HEK293 (cell line): ENCODE measurements around the gene ELK4.
A peak's percentile ranks its signal among the peaks of the same experiment; 100 is the strongest.

ENCODE experiments used
- EGR2 ChIP-seq: fragments of 450-650 bp; formaldehyde crosslinking; IDR thresholded peaks from 2 replicates; pipeline ENCODE4 v1.5.1; 2016; ENCODE audit warnings: low read depth, missing biosample characterization, missing genetic modification characterization
- GLIS2 ChIP-seq: fragments of 450-650 bp; formaldehyde crosslinking; IDR thresholded peaks from 2 replicates; pipeline ENCODE4 v1.5.1; 2016; ENCODE audit warnings: missing biosample characterization, missing genetic modification characterization
- HOXC10 ChIP-seq: sonication (generic); formaldehyde crosslinking; IDR thresholded peaks from 2 replicates; pipeline ENCODE4 v1.8.1; 2023; ENCODE audit warnings: mild to moderate bottlenecking, missing genetic modification reagents
- KLF10 ChIP-seq: fragments of 450-650 bp; IDR thresholded peaks from 2 replicates; pipeline ENCODE4 v1.5.1; 2018; ENCODE audit warnings: missing biosample characterization, mild to moderate bottlenecking, missing genetic modification characterization
- KLF7 ChIP-seq: fragments of 450-650 bp; formaldehyde crosslinking; IDR thresholded peaks from 2 replicates; pipeline ENCODE4 v1.5.1; 2016; ENCODE audit warnings: missing biosample characterization, missing genetic modification characterization, borderline replicate concordance
- OSR2 ChIP-seq: fragments of 450-650 bp; formaldehyde crosslinking; IDR thresholded peaks from 2 replicates; pipeline ENCODE4 v1.5.1; 2016; ENCODE audit warnings: missing biosample characterization, missing genetic modification characterization
- OVOL3 ChIP-seq: fragments of 450-650 bp; formaldehyde crosslinking; IDR thresholded peaks from 2 replicates; pipeline ENCODE4 v1.5.1; 2016; ENCODE audit warnings: missing biosample characterization, missing genetic modification characterization
- REPIN1 ChIP-seq: fragments of 450-650 bp; formaldehyde crosslinking; IDR thresholded peaks from 2 replicates; pipeline ENCODE4 v1.5.1; 2017; ENCODE audit warnings: missing biosample characterization, missing genetic modification characterization, low read depth
- SETDB1 ChIP-seq: IDR thresholded peaks from one replicate; pipeline ENCODE4 v1.6.1; 2017; ENCODE audit warnings: mild to moderate bottlenecking, low read length, moderate library complexity, mixed read lengths; ENCODE audit not compliant: insufficient read length
- SP2 ChIP-seq: fragments of 450-650 bp; formaldehyde crosslinking; IDR thresholded peaks from 2 replicates; pipeline ENCODE4 v1.5.1; 2016; ENCODE audit warnings: missing biosample characterization, missing genetic modification characterization
- ZBTB20 ChIP-seq: fragments of 450-650 bp; formaldehyde crosslinking; IDR thresholded peaks from 2 replicates; pipeline ENCODE4 v1.5.1; 2016; ENCODE audit warnings: missing biosample characterization, missing genetic modification characterization
- ZFHX2 ChIP-seq: fragments of 450-650 bp; formaldehyde crosslinking; conservative IDR thresholded peaks from 2 replicates; pipeline ENCODE4 v1.5.1; 2016; ENCODE audit warnings: missing biosample characterization, missing genetic modification characterization
- ZIC2 ChIP-seq: fragments of 450-650 bp; formaldehyde crosslinking; IDR thresholded peaks from 2 replicates; pipeline ENCODE4 v1.5.1; 2016; ENCODE audit warnings: missing biosample characterization, missing genetic modification characterization
- ZNF174 ChIP-seq: fragments of 450-650 bp; formaldehyde crosslinking; IDR thresholded peaks from 2 replicates; pipeline ENCODE4 v1.5.0; 2017; ENCODE audit warnings: missing biosample characterization, mild to moderate bottlenecking, missing genetic modification characterization
- ZNF211 ChIP-seq: fragments of 450-650 bp; formaldehyde crosslinking; IDR thresholded peaks from 2 replicates; pipeline ENCODE4 v1.5.1; 2016; ENCODE audit warnings: low read depth, missing biosample characterization, missing genetic modification characterization
- ZNF221 ChIP-seq: fragments of 450-650 bp; formaldehyde crosslinking; IDR thresholded peaks from 2 replicates; pipeline ENCODE4 v1.5.1; 2017; ENCODE audit warnings: missing biosample characterization, missing genetic modification characterization, borderline replicate concordance
- ZNF239 ChIP-seq: fragments of 450-650 bp; formaldehyde crosslinking; IDR thresholded peaks from 2 replicates; pipeline ENCODE4 v1.5.1; 2016; ENCODE audit warnings: missing biosample characterization, missing genetic modification characterization
- ZNF311 ChIP-seq: fragments of 450-650 bp; formaldehyde crosslinking; IDR thresholded peaks from 2 replicates; pipeline ENCODE4 v1.5.1; 2017; ENCODE audit warnings: missing biosample characterization, missing genetic modification characterization, borderline replicate concordance
- ZNF350 ChIP-seq: fragments of 450-650 bp; formaldehyde crosslinking; IDR thresholded peaks from 2 replicates; pipeline ENCODE4 v1.5.0; 2017; ENCODE audit warnings: missing biosample characterization, mild to moderate bottlenecking, missing genetic modification characterization
- ZNF37A ChIP-seq: fragments of 450-650 bp; IDR thresholded peaks from 2 replicates; pipeline ENCODE4 v1.5.1; 2018; ENCODE audit warnings: missing biosample characterization, missing genetic modification characterization
- ZNF473 ChIP-seq: fragments of 450-650 bp; formaldehyde crosslinking; IDR thresholded peaks from 2 replicates; pipeline ENCODE4 v1.5.1; 2017; ENCODE audit warnings: missing biosample characterization, missing genetic modification characterization
- ZNF514 ChIP-seq: fragments of 450-650 bp; formaldehyde crosslinking; IDR thresholded peaks from 2 replicates; pipeline ENCODE4 v1.5.1; 2016; ENCODE audit warnings: missing biosample characterization, missing genetic modification characterization
- ZNF544 ChIP-seq: fragments of 450-650 bp; formaldehyde crosslinking; IDR thresholded peaks from 2 replicates; pipeline ENCODE4 v1.5.0; 2017; ENCODE audit warnings: missing biosample characterization, missing genetic modification characterization
- ZNF561 ChIP-seq: fragments of 450-650 bp; IDR thresholded peaks from 2 replicates; pipeline ENCODE4 v1.5.1; 2018; ENCODE audit warnings: missing biosample characterization, missing genetic modification characterization, borderline replicate concordance
- ZNF600 ChIP-seq: fragments of 450-650 bp; formaldehyde crosslinking; IDR thresholded peaks from 2 replicates; pipeline ENCODE4 v1.5.1; 2016; ENCODE audit warnings: missing biosample characterization, missing genetic modification characterization
- ZNF623 ChIP-seq: fragments of 450-650 bp; formaldehyde crosslinking; IDR thresholded peaks from 2 replicates; pipeline ENCODE4 v1.5.1; 2016; ENCODE audit warnings: missing biosample characterization, missing genetic modification characterization
- ZNF624 ChIP-seq: fragments of 450-650 bp; formaldehyde crosslinking; IDR thresholded peaks from 2 replicates; pipeline ENCODE4 v1.5.1; 2017; ENCODE audit warnings: missing biosample characterization, missing genetic modification characterization
- ZNF664 ChIP-seq: fragments of 450-650 bp; formaldehyde crosslinking; IDR thresholded peaks from 2 replicates; pipeline ENCODE4 v1.5.1; 2016; ENCODE audit warnings: missing biosample characterization, missing genetic modification characterization
- ZNF707 ChIP-seq: fragments of 450-650 bp; formaldehyde crosslinking; IDR thresholded peaks from 2 replicates; pipeline ENCODE4 v1.5.1; 2016; ENCODE audit warnings: missing biosample characterization, missing genetic modification characterization
- ZNF747 ChIP-seq: fragments of 450-650 bp; formaldehyde crosslinking; IDR thresholded peaks from 2 replicates; pipeline ENCODE4 v1.5.1; 2016; ENCODE audit warnings: missing biosample characterization, missing genetic modification characterization
- ZNF776 ChIP-seq: fragments of 450-650 bp; formaldehyde crosslinking; IDR thresholded peaks from 2 replicates; pipeline ENCODE4 v1.5.0; 2017; ENCODE audit warnings: missing biosample characterization, missing genetic modification characterization, borderline replicate concordance
- ZSCAN30 ChIP-seq: fragments of 450-650 bp; IDR thresholded peaks from 2 replicates; pipeline ENCODE4 v1.5.1; 2018; ENCODE audit warnings: missing biosample characterization, mild to moderate bottlenecking, missing genetic modification characterization, moderate library complexity
- TF ChIP-seq, protein P1 (sequence below): fragments of 450-650 bp; formaldehyde crosslinking; IDR thresholded peaks from 2 replicates; pipeline ENCODE4 v1.5.1; 2016; ENCODE audit warnings: missing biosample characterization, missing genetic modification characterization
- TF ChIP-seq, protein P2 (sequence below): fragments of 450-650 bp; formaldehyde crosslinking; IDR thresholded peaks from 2 replicates; pipeline ENCODE4 v1.5.1; 2016; ENCODE audit warnings: missing biosample characterization, missing genetic modification characterization
- TF ChIP-seq, protein P3 (sequence below): fragments of 450-650 bp; formaldehyde crosslinking; IDR thresholded peaks from 2 replicates; pipeline ENCODE4 v1.5.1; 2017; ENCODE audit warnings: missing biosample characterization, missing genetic modification characterization
- TF ChIP-seq, protein P4 (sequence below): fragments of 450-650 bp; formaldehyde crosslinking; IDR thresholded peaks from 2 replicates; pipeline ENCODE4; 2016; ENCODE audit warnings: missing biosample characterization, missing genetic modification characterization
- TF ChIP-seq, protein P5 (sequence below): fragments of 450-650 bp; formaldehyde crosslinking; IDR thresholded peaks from 2 replicates; pipeline ENCODE4 v1.5.1; 2016; ENCODE audit warnings: missing biosample characterization, missing genetic modification characterization

Gene ELK4

DNA sequence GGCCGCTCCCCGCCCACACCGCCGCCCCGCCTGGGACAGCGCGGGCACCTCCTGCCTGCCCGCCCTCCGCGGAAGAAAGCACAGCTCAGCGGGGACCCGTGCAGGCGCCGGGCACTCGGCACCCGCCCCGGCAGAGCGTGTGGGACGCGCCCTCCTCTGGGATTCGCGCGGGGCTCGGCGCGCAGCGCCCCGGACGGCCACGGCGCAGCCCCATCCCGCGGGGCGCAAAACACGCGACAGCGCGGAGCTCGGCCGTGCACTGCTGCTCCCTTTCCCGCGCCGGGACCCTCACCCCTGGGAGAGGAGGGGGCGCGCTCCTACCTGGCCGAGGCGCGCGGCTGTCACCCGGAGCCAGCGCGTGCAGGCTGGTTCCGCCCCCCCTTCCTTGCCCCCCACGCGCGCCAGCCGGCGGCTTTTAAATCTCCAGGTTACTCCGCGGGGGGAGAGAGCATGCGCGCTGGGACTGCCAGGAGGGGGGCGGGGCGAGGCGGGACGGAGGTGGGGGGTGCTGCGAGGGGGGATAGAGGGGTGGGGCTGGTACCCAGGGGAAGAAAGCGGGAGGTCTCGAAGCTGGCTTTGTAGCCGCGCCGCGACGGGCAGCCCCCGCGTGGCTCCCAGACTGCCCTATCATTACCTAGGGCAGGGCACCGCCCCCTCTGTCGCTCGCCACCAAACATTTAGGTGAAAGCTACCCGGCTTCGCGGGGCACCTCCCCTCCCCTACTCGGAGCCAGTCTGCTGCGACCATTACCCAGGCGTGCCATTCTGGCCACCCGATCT, 48.5 kb upstream of the ELK4 start, which contains the start of gene SLC45A3 (continued):
- TF ChIP-seq, protein P1, sequence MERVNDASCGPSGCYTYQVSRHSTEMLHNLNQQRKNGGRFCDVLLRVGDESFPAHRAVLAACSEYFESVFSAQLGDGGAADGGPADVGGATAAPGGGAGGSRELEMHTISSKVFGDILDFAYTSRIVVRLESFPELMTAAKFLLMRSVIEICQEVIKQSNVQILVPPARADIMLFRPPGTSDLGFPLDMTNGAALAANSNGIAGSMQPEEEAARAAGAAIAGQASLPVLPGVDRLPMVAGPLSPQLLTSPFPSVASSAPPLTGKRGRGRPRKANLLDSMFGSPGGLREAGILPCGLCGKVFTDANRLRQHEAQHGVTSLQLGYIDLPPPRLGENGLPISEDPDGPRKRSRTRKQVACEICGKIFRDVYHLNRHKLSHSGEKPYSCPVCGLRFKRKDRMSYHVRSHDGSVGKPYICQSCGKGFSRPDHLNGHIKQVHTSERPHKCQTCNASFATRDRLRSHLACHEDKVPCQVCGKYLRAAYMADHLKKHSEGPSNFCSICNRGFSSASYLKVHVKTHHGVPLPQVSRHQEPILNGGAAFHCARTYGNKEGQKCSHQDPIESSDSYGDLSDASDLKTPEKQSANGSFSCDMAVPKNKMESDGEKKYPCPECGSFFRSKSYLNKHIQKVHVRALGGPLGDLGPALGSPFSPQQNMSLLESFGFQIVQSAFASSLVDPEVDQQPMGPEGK (tag by site-specific recombination) = peak; percentile 62
- TF ChIP-seq HOXC10 (CRISPR knock-in tag) (no peak), GLIS2 (peak; percentile 78), KLF10 (tag by site-specific recombination) (no peak), ZSCAN30 (tag by site-specific recombination) (peak; percentile 64), ZNF37A (no peak), ZNF624 (no peak), OSR2 (tag by site-specific recombination) (no peak), REPIN1 (no peak), ZNF776 (tag by site-specific recombination) (no peak), ZNF473 (tag by site-specific recombination) (no peak), SETDB1 (no peak), KLF7 (tag by site-specific recombination) (no peak), ZNF623 (tag by site-specific recombination) (no peak), ZNF211 (tag by site-specific recombination) (no peak), ZFHX2 (peak; percentile 83), ZNF707 (no peak), ZNF561 (tag by site-specific recombination) (0 out of 2 replicates have a peak, but pooled peaks have one; percentile 52), ZNF221 (no peak), ZNF664 (tag by site-specific recombination) (no peak), EGR2 (peak; percentile 43; the same call in 1 of the 2 replicates), OVOL3 (no peak), ZNF600 (no peak), SP2 (peak; percentile 55), ZIC2 (peak; percentile 50; the same call in 1 of the 2 replicates), ZBTB20 (peak; percentile 29; the same call in 1 of the 2 replicates), ZNF239 (no peak), ZNF350 (tag by site-specific recombination) (no peak), ZNF514 (tag by site-specific recombination) (no peak), ZNF311 (tag by site-specific recombination) (no peak), ZNF747 (tag by site-specific recombination) (no peak), ZNF174 (tag by site-specific recombination) (no peak), ZNF544 (tag by site-specific recombination) (no peak)
- TF ChIP-seq, protein P2, sequence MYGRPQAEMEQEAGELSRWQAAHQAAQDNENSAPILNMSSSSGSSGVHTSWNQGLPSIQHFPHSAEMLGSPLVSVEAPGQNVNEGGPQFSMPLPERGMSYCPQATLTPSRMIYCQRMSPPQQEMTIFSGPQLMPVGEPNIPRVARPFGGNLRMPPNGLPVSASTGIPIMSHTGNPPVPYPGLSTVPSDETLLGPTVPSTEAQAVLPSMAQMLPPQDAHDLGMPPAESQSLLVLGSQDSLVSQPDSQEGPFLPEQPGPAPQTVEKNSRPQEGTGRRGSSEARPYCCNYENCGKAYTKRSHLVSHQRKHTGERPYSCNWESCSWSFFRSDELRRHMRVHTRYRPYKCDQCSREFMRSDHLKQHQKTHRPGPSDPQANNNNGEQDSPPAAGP (tag by site-specific recombination) = no peak
- TF ChIP-seq, protein P3, sequence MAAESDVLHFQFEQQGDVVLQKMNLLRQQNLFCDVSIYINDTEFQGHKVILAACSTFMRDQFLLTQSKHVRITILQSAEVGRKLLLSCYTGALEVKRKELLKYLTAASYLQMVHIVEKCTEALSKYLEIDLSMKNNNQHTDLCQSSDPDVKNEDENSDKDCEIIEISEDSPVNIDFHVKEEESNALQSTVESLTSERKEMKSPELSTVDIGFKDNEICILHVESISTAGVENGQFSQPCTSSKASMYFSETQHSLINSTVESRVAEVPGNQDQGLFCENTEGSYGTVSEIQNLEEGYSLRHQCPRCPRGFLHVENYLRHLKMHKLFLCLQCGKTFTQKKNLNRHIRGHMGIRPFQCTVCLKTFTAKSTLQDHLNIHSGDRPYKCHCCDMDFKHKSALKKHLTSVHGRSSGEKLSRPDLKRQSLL (tag by site-specific recombination) = no peak
- TF ChIP-seq, protein P4, sequence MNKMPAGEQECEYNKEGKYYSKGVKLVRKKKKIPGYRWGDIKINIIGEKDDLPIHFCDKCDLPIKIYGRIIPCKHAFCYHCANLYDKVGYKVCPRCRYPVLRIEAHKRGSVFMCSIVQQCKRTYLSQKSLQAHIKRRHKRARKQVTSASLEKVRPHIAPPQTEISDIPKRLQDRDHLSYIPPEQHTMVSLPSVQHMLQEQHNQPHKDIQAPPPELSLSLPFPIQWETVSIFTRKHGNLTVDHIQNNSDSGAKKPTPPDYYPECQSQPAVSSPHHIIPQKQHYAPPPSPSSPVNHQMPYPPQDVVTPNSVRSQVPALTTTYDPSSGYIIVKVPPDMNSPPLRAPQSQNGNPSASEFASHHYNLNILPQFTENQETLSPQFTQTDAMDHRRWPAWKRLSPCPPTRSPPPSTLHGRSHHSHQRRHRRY = no peak
- TF ChIP-seq, protein P5, sequence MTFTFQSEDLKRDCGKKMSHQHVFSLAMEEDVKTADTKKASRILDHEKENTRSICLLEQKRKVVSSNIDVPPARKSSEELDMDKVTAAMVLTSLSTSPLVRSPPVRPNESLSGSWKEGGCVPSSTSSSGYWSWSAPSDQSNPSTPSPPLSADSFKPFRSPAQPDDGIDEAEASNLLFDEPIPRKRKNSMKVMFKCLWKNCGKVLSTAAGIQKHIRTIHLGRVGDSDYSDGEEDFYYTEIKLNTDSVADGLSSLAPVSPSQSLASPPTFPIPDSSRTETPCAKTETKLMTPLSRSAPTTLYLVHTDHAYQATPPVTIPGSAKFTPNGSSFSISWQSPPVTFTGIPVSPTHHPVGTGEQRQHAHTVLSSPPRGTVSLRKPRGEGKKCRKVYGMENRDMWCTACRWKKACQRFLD (tag by site-specific recombination) = no peak
